Mesothelial cell of epicardium (in vitro differentiated cells): ENCODE results near the gene BCR. TPM values are rescaled to one million over a fixed set of nuclear protein-coding genes. Genes with fewer than 3 reads are reported as not detected.

Experiments
- DNase-seq, 2 experiments: peaks; one replicate each; pipeline ENCODE4 v3.0.0; 2021; ENCODE audit warnings: low spot score in 2 of 2; ENCODE audit not compliant: unreplicated experiment in 2 of 2
- H3K27ac Mint-ChIP-seq: 2 replicates; pipeline ENCODE4 v1.8.0; 2021; ENCODE audit warnings: mixed read lengths
- H3K27me3 Mint-ChIP-seq: 2 replicates; pipeline ENCODE4 v1.8.0; 2021; ENCODE audit warnings: low read depth, mixed read lengths
- H3K36me3 Mint-ChIP-seq: 2 replicates; pipeline ENCODE4 v1.8.0; 2021; ENCODE audit warnings: mixed read lengths
- H3K4me1 Mint-ChIP-seq: 2 replicates; pipeline ENCODE4 v1.8.0; 2021; ENCODE audit warnings: mixed read lengths
- H3K4me3 Mint-ChIP-seq: 2 replicates; pipeline ENCODE4 v1.8.0; 2021; ENCODE audit warnings: mild to moderate bottlenecking, moderate library complexity, mixed read lengths
- H3K9me3 Mint-ChIP-seq: 2 replicates; pipeline ENCODE4 v1.8.0; 2021; ENCODE audit warnings: mixed read lengths
- total RNA-seq: library from RNA; stranded (reverse); gene quantifications from 3 replicates; pipeline ENCODE4 v1.2.1, GENCODE V29; 2021
- TF ChIP-seq, protein P1 (sequence below): fragments of 200-600 bp; sonication (generic); IDR thresholded peaks from one replicate; pipeline ENCODE4 v1.5.0; 2021; ENCODE audit warnings: antibody characterized with exemption; ENCODE audit not compliant: unreplicated experiment

The BCR gene
- total RNA-seq, 1 donor from 2014 or later = 72.4 TPM

DNA sequence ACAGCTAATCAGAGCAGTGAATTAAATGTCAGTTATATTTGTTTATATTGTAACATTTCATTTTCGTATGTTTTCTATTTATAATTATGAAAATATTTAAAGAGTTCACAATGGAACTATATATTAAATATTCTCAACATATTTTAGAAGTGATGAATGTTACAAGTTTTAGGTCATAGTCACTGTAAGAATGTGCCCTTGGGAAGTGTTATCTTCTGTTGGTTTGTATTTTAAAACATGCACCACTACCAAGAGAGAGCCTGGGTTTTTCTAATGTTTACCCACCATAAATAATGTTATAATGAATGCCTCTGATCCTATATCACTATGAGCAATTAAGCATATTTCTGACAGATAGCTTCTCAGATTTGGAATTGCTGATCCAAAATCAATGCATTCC, 171.0 kb downstream of the BCR start:
- Mint-ChIP-seq H3K4me1 (peaks cover 11% of the 10 kb centered on the region), H3K27ac (no peak overlapping the region), H3K27me3 (peaks cover 62% of the 10 kb centered on the region), H3K9me3 (no peaks in the 10 kb centered on the region), H3K36me3 (no peaks in the 10 kb centered on the region), H3K4me3 (no peak overlapping the region)
- DNase-seq = no peak
- TF ChIP-seq, protein P1, sequence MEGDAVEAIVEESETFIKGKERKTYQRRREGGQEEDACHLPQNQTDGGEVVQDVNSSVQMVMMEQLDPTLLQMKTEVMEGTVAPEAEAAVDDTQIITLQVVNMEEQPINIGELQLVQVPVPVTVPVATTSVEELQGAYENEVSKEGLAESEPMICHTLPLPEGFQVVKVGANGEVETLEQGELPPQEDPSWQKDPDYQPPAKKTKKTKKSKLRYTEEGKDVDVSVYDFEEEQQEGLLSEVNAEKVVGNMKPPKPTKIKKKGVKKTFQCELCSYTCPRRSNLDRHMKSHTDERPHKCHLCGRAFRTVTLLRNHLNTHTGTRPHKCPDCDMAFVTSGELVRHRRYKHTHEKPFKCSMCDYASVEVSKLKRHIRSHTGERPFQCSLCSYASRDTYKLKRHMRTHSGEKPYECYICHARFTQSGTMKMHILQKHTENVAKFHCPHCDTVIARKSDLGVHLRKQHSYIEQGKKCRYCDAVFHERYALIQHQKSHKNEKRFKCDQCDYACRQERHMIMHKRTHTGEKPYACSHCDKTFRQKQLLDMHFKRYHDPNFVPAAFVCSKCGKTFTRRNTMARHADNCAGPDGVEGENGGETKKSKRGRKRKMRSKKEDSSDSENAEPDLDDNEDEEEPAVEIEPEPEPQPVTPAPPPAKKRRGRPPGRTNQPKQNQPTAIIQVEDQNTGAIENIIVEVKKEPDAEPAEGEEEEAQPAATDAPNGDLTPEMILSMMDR = no peak

GRCh38 chr22:23353004-23353403, 172.7 kb downstream of the BCR start:
- no peaks in the 10 kb centered on the region for H3K9me3 Mint-ChIP-seq
- no peak overlapping the region for H3K4me3 Mint-ChIP-seq
- H3K4me1 Mint-ChIP-seq = peaks cover 11% of the 10 kb centered on the region
- TF ChIP-seq, protein P1 = no peak
- no peaks in the 10 kb centered on the region for H3K36me3 Mint-ChIP-seq
- DNase-seq = no peak
- H3K27me3 Mint-ChIP-seq = peaks cover 60% of the 10 kb centered on the region
- no peak overlapping the region for H3K27ac Mint-ChIP-seq

DNA sequence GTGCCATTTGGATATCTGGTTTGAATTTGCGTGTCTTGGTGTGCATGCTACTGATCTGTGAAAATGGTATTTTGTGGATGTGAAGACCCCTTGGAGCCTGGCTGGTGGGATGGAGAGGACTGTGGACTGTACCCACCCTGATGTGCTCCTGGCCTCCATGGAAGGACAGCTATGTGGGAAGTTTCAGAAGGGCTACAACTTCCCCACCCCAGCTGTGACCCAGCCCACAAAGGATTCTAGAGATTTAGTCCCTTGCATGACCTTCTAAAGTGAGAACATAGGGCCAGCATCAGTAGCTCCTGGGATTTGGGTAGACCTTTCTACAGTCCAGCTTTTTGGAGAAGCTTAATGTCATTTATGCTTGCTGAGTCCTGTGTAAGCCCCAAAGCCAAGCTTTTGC, 173.4 kb downstream of the BCR start:
- H3K27me3 Mint-ChIP-seq = peaks cover 54% of the 10 kb centered on the region
- H3K9me3 Mint-ChIP-seq = no peaks in the 10 kb centered on the region
- TF ChIP-seq, protein P1 = no peak
- no peak overlapping the region for H3K27ac Mint-ChIP-seq
- DNase-seq = no peak
- H3K36me3 Mint-ChIP-seq = no peaks in the 10 kb centered on the region
- peaks cover 11% of the 10 kb centered on the region for H3K4me1 Mint-ChIP-seq
- no peak overlapping the region for H3K4me3 Mint-ChIP-seq

DNA sequence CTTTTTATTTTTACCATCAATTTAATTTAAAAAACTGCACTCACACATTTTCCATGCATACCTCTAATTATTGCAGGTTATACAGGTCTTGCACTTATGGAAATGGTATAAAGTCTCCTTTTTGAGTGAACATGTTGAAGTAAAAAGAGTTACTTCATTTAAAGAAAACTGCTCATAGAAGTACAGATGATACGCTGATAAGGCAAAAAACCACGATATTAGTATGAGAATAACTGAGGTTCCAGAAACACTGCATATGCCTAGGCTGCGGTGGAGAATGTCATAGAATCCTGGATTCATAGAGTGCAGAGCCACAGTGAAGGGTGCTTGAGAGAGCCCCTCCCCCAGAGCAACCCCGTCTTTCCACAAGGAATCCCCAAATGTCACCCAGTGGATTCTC, 175.8 kb downstream of the BCR start:
- no peaks in the 10 kb centered on the region for H3K9me3 Mint-ChIP-seq
- no peak overlapping the region for H3K4me3 Mint-ChIP-seq
- peaks cover 50% of the 10 kb centered on the region for H3K27me3 Mint-ChIP-seq
- H3K4me1 Mint-ChIP-seq = no peaks in the 10 kb centered on the region
- H3K27ac Mint-ChIP-seq = no peak overlapping the region
- no peaks in the 10 kb centered on the region for H3K36me3 Mint-ChIP-seq
- TF ChIP-seq, protein P1 = no peak
- no peak for DNase-seq

GRCh38 chr22:23357053-23357452, 176.7 kb downstream of the BCR start:
- DNase-seq = no peak
- H3K36me3 Mint-ChIP-seq = no peaks in the 10 kb centered on the region
- TF ChIP-seq, protein P1 = no peak
- no peak overlapping the region for H3K27ac Mint-ChIP-seq
- no peak overlapping the region for H3K4me3 Mint-ChIP-seq
- H3K4me1 Mint-ChIP-seq = no peaks in the 10 kb centered on the region
- peaks cover 50% of the 10 kb centered on the region for H3K27me3 Mint-ChIP-seq
- H3K9me3 Mint-ChIP-seq = no peaks in the 10 kb centered on the region

DNA sequence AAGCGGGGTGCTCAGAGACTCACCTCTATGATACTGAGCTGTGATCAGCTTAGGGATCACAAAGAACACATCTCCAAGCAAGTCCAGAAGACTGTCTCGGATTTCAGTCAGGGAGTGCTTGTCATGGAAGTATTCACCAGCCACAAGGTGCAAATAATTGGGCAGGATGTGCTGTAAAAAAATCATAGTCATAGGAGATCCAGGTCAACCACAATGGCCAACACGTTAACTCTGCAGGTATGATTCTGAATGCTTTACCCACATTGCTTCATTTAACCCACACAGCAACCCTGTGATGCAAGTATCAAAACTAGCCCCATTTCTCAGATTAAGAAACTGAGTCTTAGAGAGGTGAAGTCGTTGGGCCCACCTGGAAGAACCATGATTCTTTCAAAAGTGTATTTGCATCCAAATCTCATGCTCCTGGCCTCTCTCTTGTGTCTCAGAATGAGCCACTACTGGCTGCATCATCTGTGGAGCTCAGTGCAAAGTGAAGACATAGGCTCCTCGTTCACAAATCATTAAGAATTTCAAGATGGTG, 179.3 kb downstream of the BCR start:
- peaks cover 33% of the 10 kb centered on the region for H3K27me3 Mint-ChIP-seq
- H3K27ac Mint-ChIP-seq = no peak overlapping the region
- H3K9me3 Mint-ChIP-seq = peaks cover 6% of the 10 kb centered on the region
- no peak for DNase-seq
- H3K36me3 Mint-ChIP-seq = no peaks in the 10 kb centered on the region
- H3K4me1 Mint-ChIP-seq = no peaks in the 10 kb centered on the region
- no peak overlapping the region for H3K4me3 Mint-ChIP-seq
- TF ChIP-seq, protein P1 = no peak
